ENCODE measurements around the gene ANKRD10.

Gene ANKRD10

DNA sequence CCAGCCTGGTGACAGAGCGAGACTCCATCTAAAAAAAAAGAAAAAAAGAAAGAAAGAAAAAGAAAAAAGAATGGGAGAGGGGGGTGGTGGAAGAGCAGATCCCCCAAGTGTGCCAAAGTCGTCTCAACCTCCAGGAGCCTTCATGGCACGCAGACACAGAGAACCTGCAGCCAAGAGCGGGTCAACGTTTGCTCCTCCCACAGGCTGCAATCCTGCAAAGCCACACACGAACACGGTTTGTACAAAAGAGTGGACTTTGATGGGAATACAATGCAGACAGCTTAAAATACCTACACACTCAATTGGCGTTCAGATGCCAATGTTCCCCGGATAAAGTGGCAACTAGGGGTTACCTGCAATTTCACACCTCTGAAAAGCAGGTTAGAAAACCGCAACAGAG, 29.4 kb downstream of the ANKRD10 start:
- DNase-seq: no peak

DNA sequence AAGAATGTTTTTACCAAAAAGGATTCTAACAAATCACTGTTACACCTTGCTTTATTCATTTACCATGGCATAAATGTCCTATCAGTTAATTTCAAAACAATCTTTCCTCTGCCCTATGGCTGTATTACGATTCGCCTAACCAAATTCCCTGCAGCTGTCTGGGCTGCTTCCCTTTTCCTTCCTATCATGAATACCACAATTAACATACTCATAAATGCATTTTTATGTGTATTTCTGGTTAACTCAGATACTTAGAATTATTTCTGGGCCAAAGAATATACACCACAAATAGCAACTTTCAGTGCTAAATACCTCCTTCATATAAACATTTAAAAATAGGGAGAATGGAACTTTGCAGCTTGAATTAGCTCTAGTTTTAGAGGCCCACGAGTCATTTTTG, 30.4 kb downstream of the ANKRD10 start:
- DNase-seq: no peak

GRCh38 chr13:110883542-110883941, 31.3 kb downstream of the ANKRD10 start:
- no peak for DNase-seq

DNA sequence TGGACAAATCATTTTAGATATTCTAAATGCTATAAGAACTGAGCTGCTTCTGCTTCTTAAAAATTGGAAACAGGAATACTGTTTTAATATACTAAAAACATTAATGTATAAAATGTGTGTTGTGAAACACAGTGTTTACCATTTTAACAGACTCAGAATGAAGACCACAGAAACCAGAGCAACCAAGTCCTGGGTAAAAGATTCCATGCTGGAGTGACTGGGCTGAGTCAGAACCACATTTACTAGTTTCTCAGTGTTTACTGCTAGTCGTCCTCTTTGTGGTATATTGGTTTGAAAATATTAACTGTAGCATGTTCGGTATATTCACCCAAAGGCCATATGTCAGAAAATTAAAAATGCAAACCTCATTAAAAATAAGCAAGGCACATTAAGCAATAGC, 31.9 kb downstream of the ANKRD10 start:
- DNase-seq: no peak

GRCh38 chr13:110881839-110882627, 32.8 kb downstream of the ANKRD10 start:
- no peak for DNase-seq

- no peak for DNase-seq
Measured at GRCh38 chr13:110880627-110881026, 34.2 kb downstream of the ANKRD10 start.

DNA sequence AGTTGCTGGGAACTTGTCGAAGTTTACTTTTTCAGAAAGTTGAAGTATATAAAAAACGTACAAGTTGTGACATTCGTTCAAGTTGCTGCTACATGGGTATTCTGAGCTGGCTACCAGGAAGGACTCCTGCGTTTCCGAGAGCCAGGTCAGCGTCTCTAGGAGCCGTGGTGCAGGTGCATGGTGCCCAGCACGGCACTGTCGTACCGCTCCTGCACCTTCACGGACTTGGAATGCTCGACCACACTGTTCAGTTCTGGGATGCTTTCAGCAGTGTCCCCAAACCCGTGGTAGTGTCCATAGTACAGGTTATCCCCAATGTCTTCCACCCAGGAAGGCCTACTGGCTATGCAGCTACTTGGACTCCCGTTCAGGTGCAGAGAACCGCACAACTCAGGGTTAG, 35.4 kb downstream of the ANKRD10 start:
- DNase-seq: no peak

DNA sequence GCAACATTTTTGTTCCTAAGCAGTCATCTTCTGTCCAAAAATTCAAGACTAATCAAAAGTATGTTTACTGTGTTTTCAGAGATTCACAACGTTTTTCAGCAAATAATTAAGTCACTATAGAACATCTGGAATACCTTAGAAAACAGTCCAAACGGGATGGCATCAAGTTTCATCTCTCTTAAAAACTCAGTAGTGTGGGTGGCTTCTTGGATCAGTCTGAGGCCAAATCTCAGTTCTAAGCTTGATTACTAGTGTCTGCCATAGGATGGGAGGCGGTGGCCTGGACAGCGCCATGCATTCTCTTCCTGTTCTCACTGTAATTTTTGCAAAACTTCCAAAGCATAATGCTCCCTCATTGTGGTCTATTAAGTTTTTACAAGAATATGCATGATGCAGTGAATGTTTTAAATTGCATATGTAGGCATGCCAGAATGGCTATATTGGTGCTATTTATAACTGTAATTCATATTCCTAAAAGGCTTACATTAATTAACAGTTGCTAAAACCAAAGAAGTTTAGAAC, 37.1 kb downstream of the ANKRD10 start:
- DNase-seq: no peak

- no peak for DNase-seq
Measured at GRCh38 chr13:110876609-110877008, 38.3 kb downstream of the ANKRD10 start.

GRCh38 chr13:110875241-110875640, 39.6 kb downstream of the ANKRD10 start:
- DNase-seq: no peak

DNA sequence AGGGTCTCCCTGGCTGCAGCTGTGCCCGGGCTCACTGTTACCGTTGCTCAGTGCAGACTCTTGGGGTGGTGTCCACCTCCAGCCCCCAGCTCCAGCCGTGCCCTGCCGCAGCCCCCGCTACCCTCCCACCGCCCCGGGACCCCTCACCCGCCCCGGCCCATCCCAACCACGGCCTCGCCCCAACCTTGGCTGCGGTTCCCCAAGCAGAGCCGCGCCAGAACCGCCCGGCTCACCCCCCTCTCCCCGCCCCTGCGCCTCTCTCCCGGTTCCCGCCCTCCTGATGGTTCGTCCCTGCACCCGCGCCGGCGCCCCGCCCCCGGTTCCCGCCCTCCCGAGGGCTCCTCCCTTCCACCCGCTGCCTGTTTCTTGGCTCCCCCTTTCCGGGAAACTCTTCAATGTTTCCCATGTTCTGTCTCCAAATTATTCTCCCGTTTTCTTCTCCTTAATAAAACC, 40.3 kb downstream of the ANKRD10 start:
- DNase-seq: peak in 1 of 2 experiments; percentile 1

- DNase-seq: no peak
Measured at GRCh38 chr13:110873639-110874507, 41.0 kb downstream of the ANKRD10 start.

GRCh38 chr13:110872768-110873638, 41.9 kb downstream of the ANKRD10 start:
- no peak for DNase-seq

GRCh38 chr13:110872034-110872767, 42.7 kb downstream of the ANKRD10 start:
- no peak for DNase-seq

GRCh38 chr13:110869805-110870706, 44.8 kb downstream of the ANKRD10 start:
- DNase-seq: no peak

DNA sequence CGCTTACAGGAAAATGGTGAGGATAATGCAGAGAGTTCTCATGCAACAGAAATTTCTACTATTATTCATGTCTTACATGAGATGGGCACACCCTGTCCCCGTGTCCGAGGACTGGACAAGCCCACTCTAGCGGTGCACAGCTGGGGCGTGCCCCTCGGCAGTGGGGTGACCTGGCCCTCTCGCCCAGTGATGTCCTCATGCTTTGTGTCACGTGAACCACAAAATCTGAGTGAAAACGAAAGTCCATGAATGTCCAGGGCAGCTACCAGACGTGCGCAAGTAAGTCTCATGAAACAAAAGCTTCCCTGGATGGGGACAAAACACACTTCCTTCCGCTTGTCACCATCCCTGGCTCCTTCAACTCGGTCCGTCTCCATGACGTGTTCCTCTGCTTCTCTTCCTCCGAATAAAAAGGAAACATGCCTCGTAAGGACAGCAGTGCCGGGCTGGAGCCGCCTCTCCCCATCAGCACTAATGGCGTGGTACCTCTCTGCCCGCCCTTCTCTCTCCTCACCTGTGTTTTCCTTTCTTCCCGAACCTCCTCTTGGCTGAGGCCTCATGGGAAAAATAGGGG, 45.6 kb downstream of the ANKRD10 start:
- no peak for DNase-seq

DNA sequence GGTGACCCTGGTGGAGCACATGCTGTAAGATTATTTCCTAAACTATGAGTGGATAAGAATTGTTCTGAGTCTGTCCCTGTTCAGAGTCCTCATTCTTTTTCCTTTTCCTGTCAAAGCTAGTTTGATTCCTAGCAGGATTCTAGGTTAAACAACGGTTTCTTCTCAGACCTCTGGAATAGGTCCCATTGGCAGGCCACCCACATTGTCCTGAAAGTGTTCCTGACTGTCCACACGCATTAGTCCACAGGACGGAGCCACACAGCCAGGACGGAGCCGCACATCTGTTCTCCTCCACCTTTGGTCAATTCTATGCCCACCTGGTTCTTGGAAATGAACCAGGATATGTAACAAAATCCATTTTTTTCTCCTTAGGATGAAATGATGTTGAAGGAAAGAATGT, 46.1 kb downstream of the ANKRD10 start:
- DNase-seq: no peak

DNA sequence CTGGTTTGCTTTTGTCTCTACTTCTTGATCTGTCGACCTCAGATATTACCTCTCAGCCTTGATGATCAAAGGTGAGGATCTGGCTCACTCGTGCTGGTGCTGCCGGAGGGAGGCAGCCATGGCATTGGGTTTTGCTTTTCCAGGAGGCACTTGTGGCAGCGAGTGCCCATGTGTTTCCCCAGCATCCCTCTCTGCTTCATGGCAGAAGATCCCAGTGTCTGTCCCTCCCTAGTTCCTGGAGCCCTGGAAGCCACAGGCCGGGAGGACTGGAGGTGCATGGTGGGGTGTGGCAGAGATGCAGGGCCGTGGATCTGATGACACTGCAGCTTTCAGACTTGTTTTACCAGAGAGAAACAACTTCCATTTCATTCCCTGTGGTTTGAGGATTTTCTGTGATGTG, 47.5 kb downstream of the ANKRD10 start:
- DNase-seq: no peak

GRCh38 chr13:110866491-110867170, 48.2 kb downstream of the ANKRD10 start:
- no peak for DNase-seq

DNA sequence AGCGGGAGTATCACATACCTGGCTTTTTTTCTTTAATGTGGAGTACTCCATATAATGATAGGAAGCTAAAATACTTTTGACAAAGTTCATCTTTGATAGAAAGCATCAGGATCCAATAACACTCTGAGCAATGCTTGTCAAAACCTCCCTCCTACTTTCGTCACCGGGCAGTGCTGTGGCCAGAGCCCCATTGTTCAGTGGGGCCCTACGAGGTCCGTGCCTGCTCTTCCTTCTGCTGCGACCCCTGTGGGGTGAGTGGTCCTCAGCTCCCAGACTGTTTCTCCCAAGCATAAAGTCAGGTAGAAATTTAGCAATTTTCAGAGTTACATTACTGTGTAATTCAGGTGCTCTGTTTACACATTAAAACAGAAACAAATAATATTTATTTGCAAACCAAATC, 51.2 kb downstream of the ANKRD10 start:
- no peak for DNase-seq

All from NCI-H446 (cell line).